SK-N-SH (cell line): ENCODE measurements around the gene MST1R. TPM values are rescaled to one million over a fixed set of nuclear protein-coding genes. Genes with fewer than 3 reads are reported as not detected.
A peak's percentile ranks its signal among the peaks of the same experiment; 100 is the strongest.

Experiments used
- CTCF ChIA-PET: fragments of 300-600, 350-600 bp; formaldehyde crosslinking; extraction: SDS; loops from one replicate; lab custom pipeline; 2021; lab: Yijun Ruan, JAX
- POLR2A ChIA-PET: fragments of 350-600 bp; sonication (Branson Sonifier 250); formaldehyde crosslinking; extraction: SDS; loops from one replicate; lab custom pipeline; 2020; ENCODE audit warnings: antibody characterized with exemption, inconsistent platforms; lab: Yijun Ruan, JAX
- DNase-seq: peaks from one replicate; pipeline ENCODE4 v3.0.0; 2012
- H2AFZ ChIP-seq: fragments of 200-600 bp; sonication (generic); 2 replicates; pipeline ENCODE4 v1.8.1; 2016; ENCODE audit warnings: antibody characterized with exemption, mild to moderate bottlenecking, low read depth
- H3F3A ChIP-seq: fragments of 200-600 bp; sonication (generic); replicated peaks from 2 replicates; pipeline ENCODE3; 2016; ENCODE audit warnings: antibody characterized with exemption, mild to moderate bottlenecking; ENCODE audit not compliant: insufficient read depth
- H3K27ac ChIP-seq, 2 experiments: fragments of 200-500 bp in 1 of 2; fragments of 200-600 bp in 1 of 2; sonication (Bioruptor generic) in 1 of 2; sonication (generic), shearing (Covaris generic) in 1 of 2; 2 replicates each; pipeline versions ENCODE4 v1.5.1 to v1.6.1; 2014 to 2016; ENCODE audit warnings: low read depth in 2 of 2, inconsistent platforms in 1 of 2, low read length in 1 of 2, mild to moderate bottlenecking in 1 of 2, mixed read lengths in 1 of 2
- H3K27me3 ChIP-seq: fragments of 200-600 bp; sonication (generic), shearing (Covaris generic); 2 replicates; pipeline ENCODE4 v1.6.1; 2016; ENCODE audit warnings: mixed run types; ENCODE audit not compliant: insufficient read depth
- H3K36me3 ChIP-seq, 2 experiments: fragments of 200-500 bp in 1 of 2; fragments of 200-600 bp in 1 of 2; sonication (Bioruptor generic) in 1 of 2; sonication (generic) in 1 of 2; replicated peaks in 1 of 2; 2 replicates each; pipeline versions ENCODE3 to v1.5.1; 2014 to 2016; ENCODE audit warnings: low read length in 1 of 2, mild to moderate bottlenecking in 1 of 2; ENCODE audit not compliant: insufficient read depth in 2 of 2, control insufficient read depth in 1 of 2
- H3K4me1 ChIP-seq, 2 experiments: fragments of 200-500 bp in 1 of 2; fragments of 200-600 bp in 1 of 2; sonication (Bioruptor generic) in 1 of 2; sonication (generic), shearing (Covaris generic) in 1 of 2; 2 replicates each; pipeline versions ENCODE4 v1.5.1 to v1.6.1; 2014 to 2016; ENCODE audit warnings: low read depth in 1 of 2, low read length in 1 of 2, mixed run types in 1 of 2; ENCODE audit not compliant: insufficient read depth in 2 of 2, control insufficient read depth in 1 of 2
- H3K4me2 ChIP-seq: fragments of 200-600 bp; sonication (generic), shearing (Covaris generic); 2 replicates; pipeline ENCODE4 v1.6.1; 2017; ENCODE audit warnings: mixed run types
- H3K4me3 ChIP-seq, 2 experiments: fragments of 200-500 bp in 1 of 2; fragments of 200-600 bp in 1 of 2; sonication (Bioruptor generic) in 1 of 2; sonication (generic), shearing (Covaris generic) in 1 of 2; 2 replicates each; pipeline versions ENCODE4 v1.5.1 to v1.8.1; 2014 to 2016; ENCODE audit warnings: low read depth in 2 of 2, inconsistent platforms in 1 of 2, low read length in 1 of 2, mild to moderate bottlenecking in 1 of 2, mixed read lengths in 1 of 2, moderate library complexity in 1 of 2
- H3K79me2 ChIP-seq: fragments of 200-600 bp; sonication (generic); 2 replicates; pipeline ENCODE4 v1.8.1; 2017; ENCODE audit warnings: mild to moderate bottlenecking; ENCODE audit not compliant: insufficient read depth
- H3K9ac ChIP-seq: fragments of 200-600 bp; sonication (generic); 2 replicates; pipeline ENCODE4 v1.6.1; 2017; ENCODE audit warnings: mixed run types
- H3K9me2 ChIP-seq: fragments of 200-600 bp; sonication (generic); 2 replicates; pipeline ENCODE4 v1.6.1; 2017; ENCODE audit warnings: mixed run types
- H3K9me3 ChIP-seq: fragments of 200-600 bp; sonication (generic); 2 replicates; pipeline ENCODE4 v1.6.1; 2017; ENCODE audit warnings: mixed run types, mild to moderate bottlenecking, moderate library complexity
- H4K20me1 ChIP-seq: fragments of 200-600 bp; sonication (generic); 2 replicates; pipeline ENCODE4 v1.6.1; 2017; ENCODE audit warnings: mild to moderate bottlenecking, mixed run types; ENCODE audit not compliant: insufficient read depth
- CHD2 ChIP-seq: fragments of 150-350 bp; IDR thresholded peaks from 2 replicates; pipeline ENCODE4 v1.6.1; 2018; ENCODE audit warnings: low read length; ENCODE audit not compliant: partially characterized antibody
- CTCF ChIP-seq: fragments of 200-600 bp; sonication (generic); IDR thresholded peaks from 2 replicates; pipeline ENCODE4 v1.6.1; 2017; ENCODE audit warnings: antibody characterized with exemption, mild to moderate bottlenecking, moderate library complexity
- ELF1 ChIP-seq: IDR thresholded peaks from 2 replicates; pipeline ENCODE4 v1.4.0; 2012
- EP300 ChIP-seq, 2 experiments: IDR thresholded peaks; 2 replicates each; pipeline versions ENCODE4 v1.4.0 to v1.6.1; 2012; ENCODE audit warnings: borderline replicate concordance in 1 of 2, low read depth in 1 of 2, low read length in 1 of 2
- FOXJ3 ChIP-seq: sonication (generic); formaldehyde crosslinking; IDR thresholded peaks from 2 replicates; pipeline ENCODE4 v1.5.1; 2020; ENCODE audit warnings: mild to moderate bottlenecking, missing genetic modification reagents
- FOXM1 ChIP-seq: IDR thresholded peaks from 2 replicates; pipeline ENCODE4 v1.4.0; 2012; ENCODE audit warnings: low read depth, mild to moderate bottlenecking
- GABPA ChIP-seq: IDR thresholded peaks from 2 replicates; pipeline ENCODE4 v1.4.0; 2012; ENCODE audit warnings: low read depth, mild to moderate bottlenecking
- MXI1 ChIP-seq: IDR thresholded peaks from 2 replicates; pipeline ENCODE4 v1.6.1; 2012; ENCODE audit warnings: mild to moderate bottlenecking, low read depth, low read length, improper control_type of control experiment
- NFIC ChIP-seq: IDR thresholded peaks from 2 replicates; pipeline ENCODE4 v1.4.0; 2012; ENCODE audit warnings: borderline replicate concordance
- PBX3 ChIP-seq: IDR thresholded peaks from 2 replicates; pipeline ENCODE4; 2012
- POLR2AphosphoS5 ChIP-seq: IDR thresholded peaks from 2 replicates; pipeline ENCODE4 v1.6.1; 2012; ENCODE audit warnings: low read depth, low read length
- RAD21 ChIP-seq: IDR thresholded peaks from 2 replicates; pipeline ENCODE4 v1.6.1; 2012; ENCODE audit warnings: mild to moderate bottlenecking, low read length
- RCOR1 ChIP-seq: fragments of 150-350 bp; IDR thresholded peaks from 2 replicates; pipeline ENCODE4 v1.6.1; 2017; ENCODE audit warnings: antibody characterized with exemption, low read length
- REST ChIP-seq: IDR thresholded peaks from 2 replicates; pipeline ENCODE4 v1.6.1; 2012; ENCODE audit warnings: mild to moderate bottlenecking, low read depth, low read length, moderate library complexity
- TAF1 ChIP-seq: IDR thresholded peaks from 2 replicates; pipeline ENCODE4 v1.6.1; 2012; ENCODE audit warnings: low read depth, mild to moderate bottlenecking, low read length, moderate library complexity, borderline replicate concordance
- TCF12 ChIP-seq: IDR thresholded peaks from 2 replicates; pipeline ENCODE4 v1.4.0; 2012
- TEAD4 ChIP-seq: IDR thresholded peaks from 2 replicates; pipeline ENCODE4 v1.4.0; 2012; ENCODE audit warnings: mild to moderate bottlenecking, borderline replicate concordance; ENCODE audit not compliant: insufficient read depth
- USF2 ChIP-seq: fragments of 150-350 bp; IDR thresholded peaks from 2 replicates; pipeline ENCODE4 v1.6.1; 2017; ENCODE audit warnings: antibody characterized with exemption, low read length, low read depth, borderline replicate concordance
- YY1 ChIP-seq: IDR thresholded peaks from 2 replicates; pipeline ENCODE4 v1.4.0; 2012; ENCODE audit warnings: low read depth, mild to moderate bottlenecking
- WGBS: methylation state at CpG from one replicate; pipeline ENCODE4 v1.1.6; 2017; ENCODE audit warnings: low lambda C conversion rate; 5-methylcytosine and 5-hydroxymethylcytosine counted together
- polyA plus RNA-seq, 3 experiments: library from polyadenylated mRNA; depleted of rRNA; stranded (reverse); fragments of >200 nt; gene quantifications; 2 replicates each; pipeline ENCODE4 v1.2.3, GENCODE V29; 2012

MST1R gene
- polyA plus RNA-seq, 1 of the 3 experiments (the other 2 are of a cell fraction) = 0.23 TPM

- peak; percentile 12 for DNase-seq
- TF ChIP-seq NFIC = no peak
- no peak for TF ChIP-seq CHD2
- TF ChIP-seq RCOR1 = no peak
- TF ChIP-seq PBX3 = no peak
- TF ChIP-seq FOXJ3 (CRISPR knock-in tag) = no peak
- TF ChIP-seq TCF12 = no peak
- no peak for TF ChIP-seq MXI1
- no peak for TF ChIP-seq TEAD4
- TF ChIP-seq CTCF = no peak
- TF ChIP-seq YY1 = no peak
- no peak for TF ChIP-seq TAF1
- TF ChIP-seq EP300 (IDR thresholded peaks at IDR 0.05; ENCODE audit: borderline replicate concordance in 1 of 2, low read depth in 1 of 2, low read length in 1 of 2) = no peak
- TF ChIP-seq FOXM1 = no peak
- no peak for TF ChIP-seq GABPA
- no peak for TF ChIP-seq ELF1
- TF ChIP-seq RAD21 = no peak
- no peak for TF ChIP-seq REST
- no peak for TF ChIP-seq POLR2AphosphoS5
- no peak for TF ChIP-seq USF2
- H3K9me2 ChIP-seq = no peaks in the 10 kb centered on the region
- no peaks in the 10 kb centered on the region for H3K27me3 ChIP-seq
- H3K4me3 ChIP-seq = no peak overlapping the region
- H3K9ac ChIP-seq = no peak overlapping the region
- no peaks in the 10 kb centered on the region for H3K9me3 ChIP-seq
- WGBS = no CpG with 5 or more reads among the region's 15 CpGs
- POLR2A ChIA-PET = no interaction called here
- no peak overlapping the region for H3K27ac ChIP-seq
- H3K36me3 ChIP-seq = peaks cover 0 to 7% of the 10 kb centered on the region in 2 experiments
- H3F3A ChIP-seq = no peaks in the 10 kb centered on the region
- H3K79me2 ChIP-seq = no peaks in the 10 kb centered on the region
- CTCF ChIA-PET = interaction anchor here (0.6 to 1.8 kb wide), 2 partner anchors 73 to 108 kb away, joined by 3 to 5 read pairs; partner anchors contain the start of gene INKA1
- H3K4me2 ChIP-seq = no peak overlapping the region
- no peak overlapping the region for H2AFZ ChIP-seq
- H4K20me1 ChIP-seq = no peaks in the 10 kb centered on the region
- peaks cover 0 to 3% of the 10 kb centered on the region in 2 experiments; a peak in 1 of 4 replicates for H3K4me1 ChIP-seq
Measured at GRCh38 chr3:49911611-49912010, 7.9 kb upstream of the MST1R start.
